Measurements from ENCODE around the gene COG3.

GRCh38 chr13:45508776-45509175, 44.0 kb downstream of the COG3 start:
- TF ChIP-seq CTCF (IDR thresholded peaks at IDR 0.05; ENCODE audit: low read length) (no peak), EZH2 (IDR thresholded peaks at IDR 0.05; ENCODE audit: borderline replicate concordance, low read length) (no peak)

All from OCI-LY1 (cell line).